Fibroblast of the aortic adventitia (primary cell): ENCODE results near the gene NOL4L. TPM values are rescaled to one million over a fixed set of nuclear protein-coding genes. Genes with fewer than 3 reads are reported as not detected.

Source experiments
- DNase-seq: peaks from one replicate; pipeline ENCODE4 v3.0.0-alpha.2; 2010; ENCODE audit warnings: low read depth
- H3K4me3 ChIP-seq: 2 replicates; pipeline ENCODE4 v1.5.1; 2011; ENCODE audit warnings: low read depth, mild to moderate bottlenecking, control low read depth, low read length, moderate library complexity
- total RNA-seq: library from RNA; depleted of rRNA; stranded (reverse); fragments of >200 nt; gene quantifications from 2 replicates; pipeline ENCODE4 v1.2.3, GENCODE V29; 2012; ENCODE audit warnings: low replicate concordance
- TF ChIP-seq, protein P1 (sequence below): IDR thresholded peaks from 2 replicates; pipeline ENCODE4 v1.5.1; 2011; ENCODE audit warnings: mild to moderate bottlenecking, low read length, control low read depth, inconsistent platforms; ENCODE audit not compliant: insufficient read depth

Gene NOL4L
- total RNA-seq, 1 donor = 4.5 TPM

DNA sequence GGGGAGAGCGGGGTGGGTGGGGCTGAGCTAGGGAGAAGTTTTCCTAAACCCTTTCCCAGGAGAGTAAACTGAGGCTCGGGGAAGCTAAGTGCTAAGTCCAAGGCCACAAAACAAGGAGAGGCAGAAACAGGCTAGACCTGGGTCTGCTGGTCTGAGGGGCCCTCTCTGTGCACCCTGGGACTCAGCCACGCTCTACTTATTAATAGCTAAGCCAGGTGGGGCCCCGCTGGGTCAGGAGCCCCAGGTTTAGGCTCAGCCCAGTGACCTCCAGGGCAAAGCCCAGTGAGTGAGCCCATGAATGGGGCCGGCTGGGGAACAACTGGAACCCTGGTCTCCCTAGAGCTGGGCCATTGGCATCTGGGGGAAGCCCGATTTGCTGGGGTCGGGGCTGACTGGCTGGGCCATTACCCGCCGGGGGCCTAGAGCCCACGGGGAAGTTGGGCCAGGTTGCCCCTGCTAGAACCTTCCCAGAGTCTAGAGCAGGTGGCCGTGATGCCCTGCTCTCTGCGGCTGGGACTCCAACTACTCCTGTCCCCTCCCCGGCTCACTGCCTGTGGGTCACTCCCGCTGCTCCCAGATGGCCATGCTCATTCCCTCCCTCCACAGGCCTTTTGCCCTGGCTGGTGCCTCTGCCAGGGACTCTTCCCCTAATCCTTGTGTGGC lies 24.1 kb upstream of the NOL4L start:
- no peak overlapping the region for H3K4me3 ChIP-seq
- DNase-seq = no peak
- TF ChIP-seq, protein P1, sequence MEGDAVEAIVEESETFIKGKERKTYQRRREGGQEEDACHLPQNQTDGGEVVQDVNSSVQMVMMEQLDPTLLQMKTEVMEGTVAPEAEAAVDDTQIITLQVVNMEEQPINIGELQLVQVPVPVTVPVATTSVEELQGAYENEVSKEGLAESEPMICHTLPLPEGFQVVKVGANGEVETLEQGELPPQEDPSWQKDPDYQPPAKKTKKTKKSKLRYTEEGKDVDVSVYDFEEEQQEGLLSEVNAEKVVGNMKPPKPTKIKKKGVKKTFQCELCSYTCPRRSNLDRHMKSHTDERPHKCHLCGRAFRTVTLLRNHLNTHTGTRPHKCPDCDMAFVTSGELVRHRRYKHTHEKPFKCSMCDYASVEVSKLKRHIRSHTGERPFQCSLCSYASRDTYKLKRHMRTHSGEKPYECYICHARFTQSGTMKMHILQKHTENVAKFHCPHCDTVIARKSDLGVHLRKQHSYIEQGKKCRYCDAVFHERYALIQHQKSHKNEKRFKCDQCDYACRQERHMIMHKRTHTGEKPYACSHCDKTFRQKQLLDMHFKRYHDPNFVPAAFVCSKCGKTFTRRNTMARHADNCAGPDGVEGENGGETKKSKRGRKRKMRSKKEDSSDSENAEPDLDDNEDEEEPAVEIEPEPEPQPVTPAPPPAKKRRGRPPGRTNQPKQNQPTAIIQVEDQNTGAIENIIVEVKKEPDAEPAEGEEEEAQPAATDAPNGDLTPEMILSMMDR = no peak

DNA sequence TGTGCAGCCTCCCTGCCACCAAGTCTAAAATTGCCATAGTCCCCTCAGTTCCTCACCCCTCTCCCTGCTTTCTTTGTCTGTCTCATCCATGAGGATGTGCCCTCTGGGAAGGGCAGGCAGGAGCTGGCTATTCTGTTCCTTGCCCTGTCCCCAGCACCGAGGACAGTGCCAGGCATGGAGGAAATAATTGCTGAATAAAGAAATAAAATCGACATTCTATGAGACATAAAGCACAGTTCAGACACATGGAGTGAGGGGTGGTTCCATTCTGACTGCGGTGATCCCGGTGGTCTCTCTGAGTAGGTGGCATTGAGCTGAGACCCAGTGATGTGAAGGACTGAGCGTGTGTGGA lies 23.5 kb upstream of the NOL4L start:
- TF ChIP-seq, protein P1 = no peak
- no peak overlapping the region for H3K4me3 ChIP-seq
- DNase-seq = no peak

DNA sequence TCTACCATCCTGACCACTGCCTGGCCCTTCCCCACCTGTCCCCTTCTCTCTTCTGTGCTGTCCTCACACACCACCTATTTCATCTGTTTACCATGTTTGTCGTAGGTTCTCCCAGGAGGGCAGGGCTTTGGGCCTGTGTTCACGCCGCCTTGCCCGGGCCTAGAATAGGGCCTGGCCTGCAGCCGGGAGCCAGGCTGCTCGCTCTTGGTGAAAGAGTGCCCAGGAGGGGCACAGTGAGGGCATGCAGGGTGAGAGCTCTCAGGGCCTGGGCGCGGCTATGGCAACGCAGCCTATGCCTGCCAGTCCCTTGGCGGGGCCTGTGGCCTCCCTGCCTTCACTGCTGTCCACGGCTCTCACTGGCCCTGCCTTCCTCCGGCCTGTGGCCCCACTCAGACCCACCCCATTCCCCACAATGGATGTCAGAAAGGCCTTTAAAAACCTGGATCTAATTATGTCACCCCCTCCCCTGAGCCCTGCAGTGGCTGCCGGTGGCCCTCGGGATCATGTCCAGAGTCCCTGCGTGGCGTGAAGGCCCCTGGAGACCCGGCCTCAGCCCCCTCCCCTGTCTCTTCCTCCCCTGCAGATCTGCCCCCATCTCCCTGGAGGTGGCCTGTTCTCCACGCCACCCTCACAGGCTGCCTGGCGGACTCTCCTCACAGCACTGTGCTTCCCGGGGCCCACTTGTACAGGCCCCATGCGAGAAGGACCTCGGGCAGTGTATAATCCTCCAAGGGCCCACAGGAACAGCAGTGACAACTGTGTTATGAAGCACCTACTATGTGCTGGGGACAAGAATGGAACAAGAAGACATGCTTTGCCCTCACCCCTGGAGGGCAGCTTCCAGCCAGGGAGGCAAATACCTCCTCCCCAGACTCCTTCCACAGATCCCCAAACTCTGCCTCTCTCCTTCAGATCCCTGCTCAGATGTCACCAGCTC lies 22.9 kb upstream of the NOL4L start:
- H3K4me3 ChIP-seq = no peak overlapping the region
- TF ChIP-seq, protein P1 = no peak
- no peak for DNase-seq

DNA sequence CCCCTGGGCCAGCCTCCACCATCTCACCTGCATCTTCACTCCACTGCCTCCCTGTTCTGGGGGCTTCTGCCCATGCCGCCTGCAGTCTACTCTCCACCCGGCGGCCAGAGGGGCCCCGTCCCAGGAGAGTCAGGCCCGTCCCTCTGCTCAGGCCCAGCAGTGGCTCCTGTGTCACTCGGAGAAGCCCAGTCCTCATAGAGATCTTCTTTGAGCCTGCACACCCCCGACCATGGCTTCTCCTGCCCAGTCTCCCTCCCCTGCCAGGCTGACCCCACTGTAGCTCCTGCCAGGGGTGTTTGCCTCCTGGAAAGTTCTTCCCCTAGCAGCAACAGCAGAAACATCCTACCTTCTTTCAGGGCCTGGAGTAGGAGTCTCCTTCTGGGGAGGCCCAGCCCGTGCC lies 22.2 kb upstream of the NOL4L start:
- no peak overlapping the region for H3K4me3 ChIP-seq
- TF ChIP-seq, protein P1 = no peak
- DNase-seq = no peak

DNA sequence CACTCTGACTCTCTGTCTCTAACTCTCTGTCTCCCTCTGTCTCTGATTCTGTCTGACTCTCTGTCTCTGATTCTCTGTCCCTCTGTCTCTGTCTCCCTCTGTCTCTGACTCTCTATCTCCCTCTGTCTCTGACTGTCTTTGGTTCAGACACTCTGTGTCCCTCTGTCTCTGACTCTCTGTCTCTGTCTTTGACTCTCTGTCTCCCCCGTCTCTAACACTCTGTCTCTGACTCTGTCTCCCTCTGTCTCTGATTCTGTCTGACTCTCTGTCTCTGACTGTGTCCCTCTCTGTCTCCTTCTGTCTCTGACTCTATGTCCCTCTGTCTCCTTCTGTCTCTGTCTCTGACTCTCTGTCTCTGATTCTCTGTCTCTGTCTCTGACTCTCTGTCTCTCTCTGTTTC lies 21.7 kb upstream of the NOL4L start:
- TF ChIP-seq, protein P1 = no peak

DNA sequence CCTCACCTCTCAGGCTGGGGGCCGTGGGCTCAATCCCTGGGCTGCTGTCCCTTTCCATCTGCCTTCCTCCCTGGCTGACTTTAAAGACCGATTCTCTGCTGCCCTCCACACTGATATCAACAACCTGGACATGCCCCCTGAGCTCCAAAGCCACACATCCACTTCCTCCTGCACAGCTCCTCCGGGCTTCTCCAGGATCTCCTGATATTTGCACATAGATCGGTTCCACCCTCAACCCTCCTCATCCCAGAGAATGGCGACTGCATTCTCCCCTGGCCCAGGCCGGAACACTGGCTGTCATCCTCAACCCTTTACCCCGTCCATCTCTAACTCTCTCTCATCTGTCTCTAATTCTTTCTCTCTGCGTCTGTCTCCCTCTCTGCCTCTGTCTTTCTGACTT lies 21.0 kb upstream of the NOL4L start:
- TF ChIP-seq, protein P1 = no peak
- no peak overlapping the region for H3K4me3 ChIP-seq
- DNase-seq = no peak

More for the DNA sequence above, 21.7 kb upstream of the NOL4L start:
- H3K4me3 ChIP-seq = no peak overlapping the region
- no peak for DNase-seq
